ENCODE results near the gene NOVA1. TPM values are rescaled to one million over a fixed set of nuclear protein-coding genes. Genes with fewer than 3 reads are reported as not detected.
"Not testable (repeated sequence)": the region's sequence is repeated elsewhere in the genome, so short reads cannot be mapped to it uniquely, and the experiment has no call there.

NOVA1 gene, protein sequence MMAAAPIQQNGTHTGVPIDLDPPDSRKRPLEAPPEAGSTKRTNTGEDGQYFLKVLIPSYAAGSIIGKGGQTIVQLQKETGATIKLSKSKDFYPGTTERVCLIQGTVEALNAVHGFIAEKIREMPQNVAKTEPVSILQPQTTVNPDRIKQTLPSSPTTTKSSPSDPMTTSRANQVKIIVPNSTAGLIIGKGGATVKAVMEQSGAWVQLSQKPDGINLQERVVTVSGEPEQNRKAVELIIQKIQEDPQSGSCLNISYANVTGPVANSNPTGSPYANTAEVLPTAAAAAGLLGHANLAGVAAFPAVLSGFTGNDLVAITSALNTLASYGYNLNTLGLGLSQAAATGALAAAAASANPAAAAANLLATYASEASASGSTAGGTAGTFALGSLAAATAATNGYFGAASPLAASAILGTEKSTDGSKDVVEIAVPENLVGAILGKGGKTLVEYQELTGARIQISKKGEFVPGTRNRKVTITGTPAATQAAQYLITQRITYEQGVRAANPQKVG
- under 1 TPM in 1 of 2 donors, not detected in 1; 0.44 TPM for total RNA-seq

DNA sequence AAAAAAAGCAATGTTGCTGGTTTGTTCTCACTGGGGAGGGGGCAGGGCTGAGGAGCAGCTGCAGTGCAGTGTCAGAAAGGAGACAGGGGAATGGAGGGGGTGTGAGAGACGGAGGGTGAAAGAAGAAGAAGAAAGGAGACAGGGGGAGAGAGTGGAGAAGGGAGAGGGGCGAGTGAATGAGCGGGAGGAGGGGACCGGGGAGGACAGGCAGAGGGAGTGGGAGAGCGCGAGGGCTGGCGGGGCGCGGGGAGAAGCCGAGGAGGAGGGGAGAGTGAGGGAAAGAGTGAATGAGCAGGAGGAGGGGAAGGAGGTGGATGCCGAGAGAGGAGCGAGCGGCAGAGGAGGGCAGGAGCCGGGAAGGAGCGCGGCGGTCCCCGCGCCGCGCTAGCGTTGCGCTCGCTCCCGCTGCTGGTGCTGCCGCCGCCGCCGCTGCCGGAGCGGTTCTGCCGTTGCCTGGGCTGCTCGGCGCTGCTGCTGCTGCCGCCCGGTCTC is at the start of gene NOVA1:
NOVA1 (minus strand) TSS at position 445 of the 492 bp plus-strand sequence. CDS start 597 bp downstream, outside the sequence.
- H3K4me3 Mint-ChIP-seq, result peak within 1 kb of the TSS; percentile 37 to 57
- peaks cover 0 to 3% of the 10 kb centered on the region in 2 donors for H3K9me3 Mint-ChIP-seq
- H3K27me3 Mint-ChIP-seq (ENCODE audit: low read depth), result peaks cover 29% of the 10 kb centered on the region
- ATAC-seq (replicated peaks in 1 of 2) (peak; percentile 17 to 27), DNase-seq (no peak)
- H3K27ac Mint-ChIP-seq, result no peak within 1 kb of the TSS
- no peaks in the 10 kb centered on the region for H3K4me1 Mint-ChIP-seq (ENCODE audit: low read depth)
- H3K36me3 Mint-ChIP-seq (ENCODE audit: insufficient read depth in 2 of 2), result peaks cover 0 to 5% of the 10 kb centered on the region in 2 donors

DNA sequence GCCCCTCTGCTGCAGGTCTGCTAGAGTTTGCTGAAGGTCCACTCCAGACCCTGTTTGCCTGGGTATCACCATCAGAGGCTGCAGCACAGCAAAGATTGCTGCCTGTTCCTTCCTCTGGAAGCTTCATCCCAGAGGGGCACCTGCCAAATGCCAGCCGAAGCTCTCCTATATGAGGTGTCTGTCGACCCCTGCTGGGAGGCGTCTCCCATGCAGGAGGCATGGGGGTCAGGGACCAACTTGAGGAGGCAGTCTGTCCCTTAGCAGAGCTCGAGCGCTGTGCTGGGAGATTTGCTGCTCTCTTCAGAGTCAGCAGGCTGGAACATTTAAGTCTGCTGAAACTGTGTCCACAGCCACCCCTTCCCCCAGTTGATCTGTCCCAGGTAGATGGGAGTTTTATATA is 47.2 kb upstream of the NOVA1 start:
- H3K27me3 Mint-ChIP-seq (ENCODE audit: low read depth); H3K4me1 Mint-ChIP-seq (ENCODE audit: low read depth); H3K27ac Mint-ChIP-seq; DNase-seq; H3K4me3 Mint-ChIP-seq; ATAC-seq (replicated peaks in 1 of 2): not testable (repeated sequence)
- Mint-ChIP-seq H3K36me3 (ENCODE audit: insufficient read depth in 2 of 2) (peaks cover 4 to 13% of the 10 kb centered on the region in 2 donors), H3K9me3 (peaks cover 22 to 34% of the 10 kb centered on the region in 2 donors)

DNA sequence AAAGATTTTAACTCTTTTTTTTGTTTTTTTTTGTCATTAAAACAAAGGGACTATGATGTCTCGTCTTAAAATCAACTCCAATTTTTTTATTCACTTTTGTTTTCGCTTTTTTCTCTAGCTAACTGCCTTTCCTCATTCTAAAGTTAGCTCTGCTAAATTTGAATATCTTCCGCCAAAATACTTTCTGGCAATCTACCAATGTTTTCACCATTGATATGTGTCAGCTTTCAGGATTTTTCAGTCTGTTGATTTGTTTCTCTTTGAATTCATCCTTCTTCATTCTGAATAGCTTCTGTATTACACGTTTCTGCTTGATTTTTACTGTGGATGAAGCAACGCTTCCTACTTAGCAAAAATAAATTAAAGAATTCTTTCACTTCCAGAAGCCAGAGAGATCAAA is 38.7 kb upstream of the NOVA1 start:
- H3K36me3 Mint-ChIP-seq (ENCODE audit: insufficient read depth in 2 of 2), result peaks cover 1% of the 10 kb centered on the region in 2 donors
- H3K27me3 Mint-ChIP-seq (ENCODE audit: low read depth), result no peaks in the 10 kb centered on the region
- H3K4me1 Mint-ChIP-seq (ENCODE audit: low read depth), result no peaks in the 10 kb centered on the region
- no peak overlapping the region for H3K4me3 Mint-ChIP-seq
- DNase-seq, result no peak
- ATAC-seq (replicated peaks in 1 of 2), result no peak
- no peak overlapping the region for H3K27ac Mint-ChIP-seq
- H3K9me3 Mint-ChIP-seq, result peaks cover 2 to 3% of the 10 kb centered on the region in 2 donors

DNA sequence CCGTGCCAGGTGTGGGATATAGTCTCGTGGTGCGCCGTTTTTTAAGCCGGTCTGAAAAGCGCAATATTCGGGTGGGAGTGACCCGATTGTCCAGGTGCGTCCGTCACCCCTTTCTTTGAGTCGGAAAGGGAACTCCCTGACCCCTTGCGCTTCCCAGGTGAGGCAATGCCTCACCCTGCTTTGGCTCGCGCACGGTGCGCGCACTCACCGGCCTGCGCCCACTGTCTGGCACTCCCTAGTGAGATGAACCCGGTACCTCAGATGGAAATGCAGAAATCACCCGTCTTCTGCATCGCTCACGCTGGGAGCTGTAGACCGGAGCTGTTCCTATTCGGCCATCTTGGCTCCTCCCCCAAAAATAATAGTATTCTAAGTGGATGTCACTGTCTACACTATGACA is 37.1 kb upstream of the NOVA1 start:
- H3K4me3 Mint-ChIP-seq; ATAC-seq (replicated peaks in 1 of 2); H3K27me3 Mint-ChIP-seq (ENCODE audit: low read depth); H3K27ac Mint-ChIP-seq; DNase-seq; H3K9me3 Mint-ChIP-seq; H3K4me1 Mint-ChIP-seq (ENCODE audit: low read depth); H3K36me3 Mint-ChIP-seq (ENCODE audit: insufficient read depth in 2 of 2): not testable (repeated sequence)

DNA sequence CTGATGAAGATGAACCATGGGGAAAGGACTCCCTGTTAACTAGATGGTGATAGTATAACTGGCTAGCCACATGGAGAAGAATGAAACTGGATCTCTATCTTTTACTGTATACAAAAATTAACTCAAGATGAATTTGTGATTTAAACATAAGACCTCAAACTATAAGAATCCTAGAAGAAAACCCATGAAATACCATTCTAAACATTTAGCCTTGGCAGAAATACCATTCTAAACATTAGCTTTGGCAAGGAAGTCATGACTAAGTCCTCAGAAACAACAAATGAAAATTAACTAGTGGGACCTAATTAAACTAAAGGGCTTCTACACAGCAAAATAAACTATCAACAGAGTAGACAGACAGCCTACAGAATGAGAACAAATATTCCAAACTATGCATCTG is 28.4 kb upstream of the NOVA1 start:
- no peaks in the 10 kb centered on the region for H3K27me3 Mint-ChIP-seq (ENCODE audit: low read depth)
- no peaks in the 10 kb centered on the region for H3K36me3 Mint-ChIP-seq (ENCODE audit: insufficient read depth in 2 of 2)
- no peak for ATAC-seq (replicated peaks in 1 of 2)
- DNase-seq, result no peak
- no peak overlapping the region for H3K27ac Mint-ChIP-seq
- no peaks in the 10 kb centered on the region for H3K4me1 Mint-ChIP-seq (ENCODE audit: low read depth)
- H3K4me3 Mint-ChIP-seq, result no peak overlapping the region
- H3K9me3 Mint-ChIP-seq, result peaks cover 3 to 12% of the 10 kb centered on the region in 2 donors

DNA sequence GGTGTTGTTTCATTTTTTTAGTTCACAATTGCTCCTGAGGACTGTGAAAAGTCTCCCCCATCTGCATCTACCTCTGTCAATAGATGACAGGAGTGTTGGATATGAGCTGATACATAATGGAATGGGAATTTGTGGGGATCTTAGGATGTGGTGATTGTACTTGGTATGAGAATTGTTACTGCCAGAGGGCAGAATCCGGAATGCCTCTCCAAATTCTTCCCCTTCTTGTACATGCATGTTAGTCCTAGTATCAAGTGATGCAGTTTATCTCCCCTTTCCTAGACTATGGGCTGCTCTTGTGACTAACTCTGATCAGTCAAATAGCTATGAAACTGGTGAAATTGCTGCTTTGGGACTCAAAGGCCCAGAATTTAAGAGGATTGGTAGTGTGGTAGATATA is 24.8 kb upstream of the NOVA1 start:
- DNase-seq, result no peak
- H3K4me3 Mint-ChIP-seq, result no peak overlapping the region
- no peak for ATAC-seq (replicated peaks in 1 of 2)
- no peaks in the 10 kb centered on the region for H3K36me3 Mint-ChIP-seq (ENCODE audit: insufficient read depth in 2 of 2)
- no peak overlapping the region for H3K27ac Mint-ChIP-seq
- no peaks in the 10 kb centered on the region for H3K27me3 Mint-ChIP-seq (ENCODE audit: low read depth)
- H3K4me1 Mint-ChIP-seq (ENCODE audit: low read depth), result no peaks in the 10 kb centered on the region
- H3K9me3 Mint-ChIP-seq, result peaks cover 6 to 11% of the 10 kb centered on the region in 2 donors

DNA sequence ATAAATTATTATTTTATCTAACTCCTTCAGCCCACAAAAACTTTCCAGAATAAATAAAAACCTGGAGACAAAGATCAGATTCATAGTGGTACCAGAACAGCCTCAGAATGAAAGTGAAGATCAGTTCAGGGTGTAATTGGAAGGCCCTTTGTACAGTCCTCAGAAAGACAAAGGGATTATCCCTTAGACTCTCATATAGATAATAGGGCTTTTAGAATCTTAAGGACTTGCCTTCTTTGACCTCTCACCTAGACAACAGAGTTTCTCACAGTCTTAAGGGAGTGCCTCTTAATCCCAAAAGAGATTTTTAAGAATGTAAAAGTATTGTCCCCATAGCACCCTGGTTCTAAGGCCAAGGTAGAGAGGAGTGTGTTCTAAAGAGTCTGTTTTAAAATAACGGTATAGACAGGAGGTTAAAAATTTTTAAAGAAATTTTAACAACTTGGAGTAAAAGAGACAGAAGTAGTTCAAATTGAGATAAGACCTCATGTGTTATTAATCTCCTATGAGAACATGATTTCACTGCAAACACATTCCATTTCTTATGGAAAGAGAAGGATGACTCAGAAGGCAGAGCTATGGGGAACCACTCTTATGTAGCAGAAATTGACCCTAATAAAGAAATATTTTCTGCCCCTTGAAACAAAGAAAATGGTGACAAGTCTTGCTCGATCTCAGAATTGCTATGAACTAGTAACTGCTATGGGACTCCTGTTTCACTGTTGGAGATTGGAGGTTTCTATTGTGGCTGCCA is 24.2 kb upstream of the NOVA1 start:
- H3K4me1 Mint-ChIP-seq (ENCODE audit: low read depth), result no peaks in the 10 kb centered on the region
- no peaks in the 10 kb centered on the region for H3K36me3 Mint-ChIP-seq (ENCODE audit: insufficient read depth in 2 of 2)
- ATAC-seq (replicated peaks in 1 of 2) (no peak), DNase-seq (no peak)
- H3K9me3 Mint-ChIP-seq, result peaks cover 6 to 11% of the 10 kb centered on the region in 2 donors
- no peak overlapping the region for H3K27ac Mint-ChIP-seq
- no peaks in the 10 kb centered on the region for H3K27me3 Mint-ChIP-seq (ENCODE audit: low read depth)
- H3K4me3 Mint-ChIP-seq, result no peak overlapping the region

DNA sequence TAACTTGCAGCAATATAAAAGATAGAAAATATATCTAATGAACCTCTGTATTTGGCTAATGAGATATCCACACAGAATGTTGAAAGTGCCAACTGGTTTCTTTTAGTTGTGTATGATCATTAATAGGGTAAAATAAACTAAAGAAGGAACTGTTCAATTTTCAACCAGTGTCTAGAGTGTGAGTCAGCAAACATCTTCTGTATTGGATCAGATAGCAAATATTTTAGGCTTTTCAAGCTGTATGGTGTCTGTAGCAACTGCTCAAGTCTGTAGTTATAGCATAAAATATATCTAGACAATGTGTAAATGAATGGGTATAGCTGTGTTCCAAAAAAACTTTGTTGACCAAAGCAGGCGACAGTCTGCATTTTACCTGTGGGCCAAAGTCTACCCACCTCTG is 23.5 kb upstream of the NOVA1 start:
- Mint-ChIP-seq H3K4me1 (ENCODE audit: low read depth) (no peaks in the 10 kb centered on the region), H3K27ac (no peak overlapping the region), H3K27me3 (ENCODE audit: low read depth) (no peaks in the 10 kb centered on the region), H3K36me3 (ENCODE audit: insufficient read depth in 2 of 2) (no peaks in the 10 kb centered on the region), H3K4me3 (no peak overlapping the region), H3K9me3 (peaks cover 3 to 13% of the 10 kb centered on the region in 2 donors)
- DNase-seq, result no peak
- no peak for ATAC-seq (replicated peaks in 1 of 2)

DNA sequence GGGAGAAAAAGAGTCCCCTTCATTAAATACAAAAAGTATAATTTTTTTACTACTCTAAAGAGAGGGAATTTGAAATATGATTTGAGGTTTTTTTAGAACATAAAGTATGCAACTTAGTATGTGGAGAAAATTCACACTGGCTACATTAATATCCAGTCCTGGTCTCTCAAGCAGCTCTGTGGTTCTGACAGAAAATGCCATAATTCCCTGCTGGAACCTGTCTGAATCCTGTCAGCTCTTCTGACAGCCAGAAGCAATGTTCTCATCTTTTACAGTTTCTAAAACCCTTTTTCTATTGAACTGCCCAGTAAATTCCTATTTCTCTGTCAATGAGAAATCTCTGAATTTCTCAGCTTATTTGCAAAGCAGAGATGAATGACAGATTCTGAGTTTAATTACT is 13.4 kb upstream of the NOVA1 start:
- H3K4me1 Mint-ChIP-seq (ENCODE audit: low read depth), result no peaks in the 10 kb centered on the region
- no peak overlapping the region for H3K4me3 Mint-ChIP-seq
- no peak for ATAC-seq (replicated peaks in 1 of 2)

DNA sequence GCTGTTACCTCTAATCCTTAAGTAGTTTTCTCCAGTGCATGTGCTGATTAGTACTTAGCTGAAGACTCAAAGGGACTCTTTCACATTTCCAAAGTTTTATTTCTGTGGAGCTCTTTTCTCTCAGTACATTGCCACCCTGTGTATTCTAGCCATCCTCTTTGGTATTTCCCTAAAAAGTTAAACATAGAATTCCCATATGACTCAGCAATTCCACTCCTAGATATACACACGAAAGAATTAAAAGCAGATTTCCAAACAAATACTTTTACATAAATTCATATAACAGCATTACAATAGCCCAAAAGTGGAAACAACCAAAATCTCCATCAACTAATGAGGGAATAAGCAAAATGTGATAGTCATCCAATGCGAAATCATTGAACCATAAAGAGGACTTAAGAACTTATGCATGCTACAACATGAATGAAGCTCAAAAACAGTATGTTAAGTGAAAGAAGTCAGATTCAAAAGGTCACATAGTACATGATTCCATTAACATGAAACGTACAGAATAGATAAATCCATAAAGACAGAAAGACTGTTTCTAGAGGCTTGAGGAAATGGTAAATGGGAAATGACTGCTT is 9.0 kb upstream of the NOVA1 start:
- Mint-ChIP-seq H3K4me3 (no peak overlapping the region), H3K36me3 (ENCODE audit: insufficient read depth in 2 of 2) (no peaks in the 10 kb centered on the region), H3K9me3 (peaks cover 2 to 8% of the 10 kb centered on the region in 2 donors), H3K4me1 (ENCODE audit: low read depth) (no peaks in the 10 kb centered on the region), H3K27ac (no peak overlapping the region), H3K27me3 (ENCODE audit: low read depth) (no peaks in the 10 kb centered on the region)
- ATAC-seq (replicated peaks in 1 of 2) (no peak), DNase-seq (no peak)

More for the DNA sequence above, 13.4 kb upstream of the NOVA1 start:
- H3K27me3 Mint-ChIP-seq (ENCODE audit: low read depth), result no peaks in the 10 kb centered on the region
- no peak overlapping the region for H3K27ac Mint-ChIP-seq
- DNase-seq, result no peak
- H3K9me3 Mint-ChIP-seq, result peaks cover 6 to 8% of the 10 kb centered on the region in 2 donors
- no peaks in the 10 kb centered on the region for H3K36me3 Mint-ChIP-seq (ENCODE audit: insufficient read depth in 2 of 2)

DNA sequence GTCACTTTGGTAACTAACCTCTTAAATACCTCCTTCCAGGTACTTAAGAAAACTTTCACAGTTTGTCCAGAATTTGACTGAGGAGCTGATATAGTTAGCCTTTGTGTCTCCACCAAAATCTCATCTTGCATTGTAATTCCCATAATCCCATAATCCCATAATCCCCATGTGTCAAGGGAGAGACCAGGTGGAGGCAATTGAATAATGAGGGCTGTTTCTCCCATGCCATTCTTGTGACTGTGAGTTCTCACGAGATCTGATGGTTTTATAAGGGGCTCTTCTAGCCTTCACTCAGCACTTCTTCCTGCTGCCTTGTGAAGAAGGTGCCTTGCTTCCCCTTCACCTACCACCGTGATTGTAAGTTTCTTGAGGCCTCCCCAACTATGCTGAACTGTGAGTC is 7.8 kb upstream of the NOVA1 start:
- Mint-ChIP-seq H3K27ac (no peak overlapping the region), H3K27me3 (ENCODE audit: low read depth) (no peaks in the 10 kb centered on the region), H3K4me1 (ENCODE audit: low read depth) (no peaks in the 10 kb centered on the region), H3K4me3 (no peak overlapping the region), H3K36me3 (ENCODE audit: insufficient read depth in 2 of 2) (no peaks in the 10 kb centered on the region), H3K9me3 (peaks cover 2 to 6% of the 10 kb centered on the region in 2 donors)
- DNase-seq, result no peak
- ATAC-seq (replicated peaks in 1 of 2), result no peak

DNA sequence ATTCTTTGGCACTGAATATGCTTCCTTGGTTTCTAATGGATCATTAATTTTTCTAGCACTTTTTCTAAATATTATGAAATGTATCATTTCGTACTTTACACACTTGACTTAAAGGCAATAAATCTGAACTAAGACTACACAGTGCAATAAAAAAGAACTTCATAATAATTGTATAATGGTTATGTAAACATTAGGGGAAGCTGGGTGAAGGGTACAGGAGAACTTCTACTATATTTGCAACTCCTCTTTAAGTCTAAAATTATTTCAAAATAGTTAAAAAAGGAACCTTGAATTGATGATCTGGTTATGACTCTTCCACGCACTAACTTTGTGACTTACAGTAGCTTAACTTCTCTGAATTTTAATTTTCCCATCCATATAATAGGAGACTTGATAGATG is 5.1 kb upstream of the NOVA1 start:
- peaks cover 0 to 6% of the 10 kb centered on the region in 2 donors for H3K9me3 Mint-ChIP-seq
- no peak overlapping the region for H3K4me3 Mint-ChIP-seq
- no peak for DNase-seq
- ATAC-seq (replicated peaks in 1 of 2), result no peak
- no peak overlapping the region for H3K27ac Mint-ChIP-seq
- no peaks in the 10 kb centered on the region for H3K36me3 Mint-ChIP-seq (ENCODE audit: insufficient read depth in 2 of 2)
- H3K27me3 Mint-ChIP-seq (ENCODE audit: low read depth), result peaks cover 20% of the 10 kb centered on the region
- H3K4me1 Mint-ChIP-seq (ENCODE audit: low read depth), result no peaks in the 10 kb centered on the region

DNA sequence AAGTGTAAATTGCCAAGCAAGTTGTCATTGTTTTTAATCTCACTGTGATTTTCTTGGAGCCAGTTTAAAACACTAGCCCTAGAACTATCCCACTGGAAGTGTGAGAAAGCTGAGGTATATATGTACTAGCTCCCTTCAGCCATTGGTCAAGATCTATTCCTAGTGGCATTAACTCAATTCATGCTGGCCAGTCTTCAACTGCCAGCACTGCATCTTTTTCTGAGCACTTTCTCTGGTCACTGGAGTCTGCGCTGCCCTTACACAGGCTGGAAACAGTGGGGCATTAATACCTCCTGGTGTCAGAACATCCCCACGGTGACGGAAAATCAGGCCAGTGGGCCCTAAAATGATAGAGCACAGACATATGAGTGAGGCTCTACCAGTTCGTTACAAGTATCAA is 4.0 kb upstream of the NOVA1 start:
- no peak overlapping the region for H3K4me3 Mint-ChIP-seq
- H3K27ac Mint-ChIP-seq, result no peak overlapping the region
- H3K36me3 Mint-ChIP-seq (ENCODE audit: insufficient read depth in 2 of 2), result peaks cover 0 to 2% of the 10 kb centered on the region in 2 donors
- no peaks in the 10 kb centered on the region for H3K4me1 Mint-ChIP-seq (ENCODE audit: low read depth)
- peaks cover 20% of the 10 kb centered on the region for H3K27me3 Mint-ChIP-seq (ENCODE audit: low read depth)
- ATAC-seq (replicated peaks in 1 of 2) (no peak), DNase-seq (no peak)
- peaks cover 0 to 3% of the 10 kb centered on the region in 2 donors for H3K9me3 Mint-ChIP-seq

Data from activated T-cell treated with anti-CD3 and anti-CD28 coated beads, Interleukin-2, amount 50 U/mL, for 72 hours (primary cell).